Peyer's patch (tissue), 4 donors: ENCODE results near the gene DNAJB12.

Experiments used
- CTCF ChIP-seq, 6 experiments: fragments of 450-650 bp in 4 of 6; fragments of 200-600 bp in 2 of 6; sonication (generic) in 1 of 6; IDR thresholded peaks; one replicate each; pipeline ENCODE4 v1.5.1; 2017 to 2019; ENCODE audit warnings: antibody characterized with exemption in 6 of 6, mild to moderate bottlenecking in 3 of 6, moderate library complexity in 1 of 6
- POLR2A ChIP-seq, 2 donors: fragments of 450-650 bp; IDR thresholded peaks; one replicate each; pipeline ENCODE4 v1.5.1; 2017; ENCODE audit warnings: antibody characterized with exemption in 2 of 2, mild to moderate bottlenecking in 2 of 2, moderate library complexity in 2 of 2

- TF ChIP-seq CTCF (IDR thresholded peaks at IDR 0.05) (no peak), POLR2A (IDR thresholded peaks at IDR 0.05) (no peak)
Observed at GRCh38 chr10:72322280-72323058, 32.2 kb downstream of the DNAJB12 start.
